Stimulated activated CD4-positive, alpha-beta T cell treated with anti-CD3 and anti-CD28 coated beads, TNF-alpha, amount 100 ng/mL, for 4 hours (primary cell): ENCODE results near the gene GABRR3.
A peak's percentile ranks its signal among the peaks of the same experiment; 100 is the strongest.

ENCODE experiments used
- DNase-seq, 3 experiments: peaks; one replicate each; pipeline ENCODE4 v3.0.0-alpha.2; 2020; ENCODE audit warnings: low read depth in 3 of 3

The GABRR3 gene

GRCh38 chr3:98035208-98035607 is at the start of gene GABRR3:
Gene GABRR3 (minus strand): TSS chr3:98035315. CDS start chr3:98034987, 328 bp downstream.
- DNase-seq: no peak

DNA sequence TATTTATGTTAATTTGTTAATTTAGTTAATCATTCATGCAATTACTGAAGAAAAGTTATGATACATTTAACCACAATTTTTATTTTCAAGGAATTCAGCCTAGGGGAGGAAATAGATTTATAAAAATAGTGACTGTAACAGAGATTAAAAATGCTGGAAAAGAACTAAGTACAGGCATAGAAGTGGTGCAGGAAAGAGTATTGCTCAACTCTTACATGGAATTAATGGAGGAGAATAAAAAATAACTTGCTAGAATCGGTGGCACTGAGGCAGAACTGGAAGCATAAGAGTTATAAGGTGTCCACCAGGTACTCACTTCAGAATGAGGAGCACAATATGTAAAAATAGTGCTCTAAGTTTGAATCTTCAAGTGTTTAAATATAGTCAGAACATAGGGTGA is 38.4 kb upstream of the GABRR3 start:
- no peak for DNase-seq

DNA sequence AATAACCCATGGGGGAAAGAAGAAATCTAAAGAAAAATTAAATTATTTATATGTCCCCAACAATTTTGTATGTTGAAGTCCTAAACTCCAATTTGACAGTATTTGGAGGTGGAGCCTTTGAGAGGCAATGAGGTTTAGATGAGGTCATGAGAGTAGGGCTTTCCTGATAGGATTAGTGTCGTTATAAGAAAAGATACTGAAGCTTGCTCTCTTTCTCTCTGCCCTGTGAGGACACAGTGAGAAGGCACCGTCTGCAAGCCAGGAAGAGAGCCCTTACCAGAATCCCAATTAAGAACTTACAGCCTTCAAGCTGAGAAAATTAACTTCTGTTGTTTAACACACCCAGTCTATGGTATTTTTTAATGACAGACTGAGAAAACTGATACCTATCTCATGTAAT is 35.7 kb upstream of the GABRR3 start:
- no peak for DNase-seq

DNA sequence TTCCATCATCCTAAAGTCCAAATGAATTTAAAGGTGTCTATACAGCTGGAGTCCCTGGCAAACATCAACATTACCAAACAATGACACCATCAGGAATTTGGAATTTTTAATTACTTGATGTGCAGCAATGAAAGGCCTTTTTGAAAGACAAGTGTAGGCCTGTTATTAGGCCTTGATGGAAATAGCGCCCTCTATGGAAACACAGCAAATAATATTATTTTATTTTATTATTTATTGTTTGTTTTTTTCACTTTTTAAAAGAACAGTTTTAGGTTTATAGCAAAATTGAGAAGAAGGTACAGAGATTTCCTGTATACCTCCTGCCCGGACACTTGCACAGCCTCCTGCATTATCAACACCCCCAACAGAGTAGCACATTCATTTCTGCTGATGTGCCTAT is 33.7 kb upstream of the GABRR3 start:
- no peak for DNase-seq

DNA sequence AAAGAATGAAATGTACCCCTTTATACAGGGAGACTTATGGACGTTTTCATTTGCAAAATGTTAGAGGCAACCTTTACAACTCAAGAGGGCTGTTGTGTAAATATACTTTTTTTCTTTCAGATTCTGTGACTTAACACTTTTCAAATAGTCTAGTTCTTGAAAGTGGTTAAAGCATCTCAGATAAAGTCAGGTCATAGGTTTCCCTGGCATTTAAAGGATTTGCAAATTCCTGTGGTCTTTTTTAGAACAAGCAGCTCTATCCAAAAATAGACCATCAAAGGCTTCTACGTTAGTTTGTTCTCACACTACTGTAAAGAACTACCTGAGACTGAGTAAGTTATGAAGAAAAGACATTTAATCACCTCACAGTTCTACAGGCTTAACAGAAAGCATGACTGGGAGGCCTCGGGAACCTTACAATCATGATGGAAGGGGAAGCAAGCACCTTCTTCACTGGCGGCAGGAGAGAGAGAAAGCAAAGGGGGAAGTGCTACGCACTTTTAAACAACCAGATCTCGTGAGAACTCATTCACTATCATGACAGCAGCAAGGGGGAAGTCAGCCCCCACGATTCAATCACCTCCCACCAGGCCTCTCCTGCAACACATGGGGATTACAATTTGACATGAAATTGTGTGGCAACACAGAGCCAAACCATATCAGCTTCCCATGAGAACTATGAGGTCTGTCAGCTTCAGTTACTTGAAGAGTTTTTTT is 23.3 kb upstream of the GABRR3 start:
- no peak for DNase-seq

DNA sequence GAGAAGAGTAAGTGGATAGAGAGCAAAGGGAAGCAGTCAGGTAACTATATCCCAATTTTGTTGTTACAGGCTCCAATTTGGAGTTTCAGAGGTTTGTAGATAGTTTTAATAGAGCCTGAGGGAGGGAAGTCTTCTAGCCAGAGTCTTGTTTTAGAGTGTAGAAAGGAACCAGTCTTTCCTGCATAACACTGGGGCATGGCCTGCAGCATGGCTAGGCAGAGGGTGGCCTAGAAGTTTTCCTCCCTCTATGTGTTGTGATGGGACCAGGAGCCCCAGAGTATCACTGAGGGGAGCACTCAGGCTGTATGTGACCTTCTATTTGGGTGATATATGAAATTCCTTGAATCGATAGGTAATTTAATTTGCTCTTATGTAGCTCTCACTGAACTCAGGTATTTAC is 22.5 kb upstream of the GABRR3 start:
- DNase-seq: no peak

GRCh38 chr3:98056035-98056434 is 20.9 kb upstream of the GABRR3 start:
- DNase-seq: no peak

GRCh38 chr3:98049271-98049670 is 14.2 kb upstream of the GABRR3 start:
- DNase-seq: no peak

- DNase-seq: no peak
Observed at GRCh38 chr3:98048586-98048985, 13.5 kb upstream of the GABRR3 start.

- DNase-seq: no peak
Observed at GRCh38 chr3:98041350-98041749, 6.2 kb upstream of the GABRR3 start.

GRCh38 chr3:98039322-98040024 is 4.4 kb upstream of the GABRR3 start:
- DNase-seq: peak; percentile 40 to 44 (median 44)

DNA sequence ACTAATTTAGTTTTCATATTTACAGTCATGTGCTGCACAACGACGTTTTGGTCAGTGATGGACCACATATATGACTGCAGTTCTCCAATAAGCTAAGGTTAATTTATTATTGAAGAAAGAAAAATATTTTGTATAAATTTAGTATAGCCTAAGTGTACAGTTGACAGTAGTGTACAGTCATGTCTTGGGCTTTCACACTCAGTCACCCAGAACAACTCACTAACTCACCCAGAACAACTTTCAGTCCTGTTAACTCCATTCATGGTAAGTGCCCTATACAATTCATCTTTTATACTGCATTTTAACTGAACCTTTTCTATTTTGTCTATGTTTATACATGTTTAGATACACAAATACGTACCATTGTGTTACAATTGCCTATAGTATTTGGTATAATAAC is 3.8 kb upstream of the GABRR3 start:
- no peak for DNase-seq

- DNase-seq: no peak
Observed at GRCh38 chr3:98038286-98038685, 3.2 kb upstream of the GABRR3 start.

GRCh38 chr3:98034486-98034885 is 629 bp downstream of the GABRR3 start:
- DNase-seq: no peak

- no peak for DNase-seq
Observed at GRCh38 chr3:98034036-98034435, 1.1 kb downstream of the GABRR3 start.

DNA sequence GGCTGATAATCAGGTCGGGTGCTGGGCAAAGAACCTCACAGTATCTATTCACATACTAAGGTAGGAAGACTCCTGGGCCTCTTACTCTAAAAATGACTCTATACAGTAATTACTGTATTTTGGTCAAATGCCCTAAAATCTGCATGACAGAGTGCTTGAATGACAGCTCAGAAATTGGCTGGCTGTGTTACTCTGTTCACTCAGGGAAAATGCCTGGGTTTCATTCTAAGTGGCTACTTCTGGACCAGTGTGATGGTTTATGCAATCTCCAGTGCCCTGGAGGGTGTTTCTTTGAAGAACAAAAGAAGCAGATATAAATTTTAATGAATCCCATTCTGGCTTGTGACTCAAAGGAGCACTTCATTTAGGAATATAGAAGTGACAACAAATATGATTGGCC is 2.2 kb downstream of the GABRR3 start:
- DNase-seq: no peak

- DNase-seq: no peak
Observed at GRCh38 chr3:98032265-98032664, 2.9 kb downstream of the GABRR3 start.

GRCh38 chr3:98029083-98029482 is 6.0 kb downstream of the GABRR3 start:
- no peak for DNase-seq

DNA sequence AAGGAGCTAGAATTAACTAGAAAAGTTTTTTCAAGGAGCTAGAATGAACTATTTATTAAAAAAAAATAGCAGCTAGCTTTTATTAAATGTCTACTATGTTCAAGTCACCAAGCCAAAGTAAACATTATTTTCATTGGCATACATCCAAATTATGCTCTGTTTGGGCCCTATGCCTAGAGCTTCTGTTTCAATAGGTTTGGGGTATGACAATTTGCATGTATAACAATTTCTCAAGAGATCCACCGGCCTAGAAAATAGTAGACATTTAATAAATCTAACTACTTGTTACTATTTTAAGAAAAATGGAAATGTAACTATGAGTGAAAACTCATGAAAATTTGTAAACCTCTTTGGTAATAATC is 8.0 kb downstream of the GABRR3 start:
- DNase-seq: no peak

DNA sequence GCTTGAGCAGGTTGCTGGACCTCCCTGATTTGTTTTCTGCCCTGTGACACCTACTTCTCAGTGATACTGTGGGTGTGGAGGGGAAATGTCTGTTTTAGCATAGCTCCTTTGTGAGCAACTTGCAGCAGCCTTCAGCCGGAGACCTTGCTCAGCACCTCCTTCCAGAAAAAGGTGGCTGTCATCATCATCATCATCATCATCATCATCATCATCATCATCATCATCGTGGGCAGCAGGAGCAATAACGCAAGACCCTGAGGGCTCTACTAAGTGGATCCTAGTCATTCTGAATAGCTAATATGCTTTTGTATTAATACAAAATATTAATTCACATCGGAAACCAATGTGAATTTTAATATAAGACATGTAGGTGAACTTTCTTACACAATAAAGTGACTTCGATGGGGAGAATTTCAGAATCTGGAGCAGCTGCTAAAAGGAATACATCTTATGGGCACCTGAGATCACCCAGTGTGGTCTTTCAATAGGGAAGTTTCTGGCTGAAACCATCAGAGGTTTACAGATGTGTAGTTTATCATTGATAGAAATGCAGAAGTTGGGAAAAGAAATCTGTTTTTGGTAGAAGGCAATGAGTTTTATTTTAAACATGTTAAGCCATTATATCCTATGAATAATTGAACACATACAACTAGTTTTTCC is 8.6 kb downstream of the GABRR3 start:
- DNase-seq: no peak

DNA sequence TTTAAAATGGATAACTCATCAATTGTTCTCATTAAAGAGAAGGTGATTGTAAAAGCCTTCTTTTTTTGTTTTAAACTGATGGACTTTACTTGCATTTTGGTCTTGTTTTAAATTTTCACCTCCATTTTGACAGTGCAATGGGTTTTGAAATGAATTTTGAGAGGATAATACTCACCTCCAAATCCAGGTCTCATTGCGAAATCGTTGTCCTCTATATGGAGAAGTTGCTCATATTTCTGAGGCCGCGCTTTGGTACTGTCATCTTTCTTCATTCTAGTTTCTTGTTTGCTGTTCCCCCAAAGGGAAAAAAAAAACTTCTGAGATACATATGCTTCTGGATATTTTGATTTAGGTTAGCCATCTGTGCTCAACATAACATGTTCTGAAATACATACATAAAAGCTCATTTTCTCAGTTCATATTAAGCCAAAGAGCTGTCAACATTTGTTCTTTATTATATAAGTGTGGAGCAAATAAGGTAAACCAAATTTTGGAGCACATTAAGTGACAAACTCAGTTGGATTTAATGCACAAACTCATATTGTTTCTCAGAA is 9.6 kb downstream of the GABRR3 start:
- DNase-seq: no peak

DNA sequence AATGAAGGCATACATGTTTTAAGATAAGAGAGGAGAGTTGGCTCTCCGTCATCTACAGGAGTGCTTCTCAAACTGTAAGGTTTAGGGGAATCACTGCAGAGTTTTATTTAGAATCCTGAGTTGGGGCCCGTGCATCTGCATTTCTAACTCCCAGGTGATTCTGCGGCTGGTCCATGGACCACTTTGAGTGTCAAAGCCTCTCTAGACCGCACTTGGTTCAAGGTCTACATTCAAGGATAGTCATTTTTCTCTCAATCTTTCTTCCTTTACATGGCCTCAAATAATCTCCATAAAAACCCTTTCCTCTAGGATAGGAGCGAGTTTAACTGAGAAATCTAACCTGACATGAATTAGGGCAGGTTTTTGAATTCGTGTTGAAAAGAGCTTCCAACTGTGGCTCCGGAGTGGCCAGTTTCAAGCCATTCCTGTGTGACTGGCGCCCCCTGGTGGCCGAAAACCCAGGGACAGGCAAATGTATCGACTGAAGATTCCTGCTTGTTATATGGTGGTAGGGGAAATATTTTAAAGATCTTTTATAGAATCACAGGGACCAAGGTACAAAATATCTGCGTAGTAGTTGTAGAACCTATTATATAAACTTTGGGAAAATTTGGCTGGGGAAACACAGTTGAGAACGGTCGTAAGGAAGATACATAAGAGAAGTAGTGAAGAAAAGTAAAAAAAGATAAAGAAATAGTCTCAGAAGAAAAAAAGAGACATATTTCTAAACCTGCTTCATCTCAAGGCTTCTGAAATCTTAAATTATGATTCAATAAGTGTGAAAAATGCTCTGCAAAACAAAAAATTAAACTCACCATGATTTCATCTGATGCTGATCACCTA is 11.9 kb downstream of the GABRR3 start:
- DNase-seq: peak; percentile 76 to 99 (median 91)
